ENCODE results near the gene STH. TPM values are rescaled to one million over a fixed set of nuclear protein-coding genes. Genes with fewer than 3 reads are reported as not detected.

The STH gene
- total RNA-seq, 2 experiments from 2014 or later = not detected

GRCh38 chr17:46035112-46035818, 36.2 kb downstream of the STH start:
- Histone ChIP-seq H3K9me3 (ENCODE audit: control insufficient read depth in 1 of 2, insufficient read depth in 1 of 2, low read length in 2 of 2) (no peaks in the 10 kb centered on the region), H3K4me3 (ENCODE audit: low read length) (no peak overlapping the region), H3K27me3 (ENCODE audit: control insufficient read depth in 1 of 2, insufficient read depth in 2 of 2, low read length in 2 of 2) (no peaks in the 10 kb centered on the region), H3K36me3 (ENCODE audit: insufficient read depth, low read length) (peaks cover 100% of the 10 kb centered on the region), H3K27ac (ENCODE audit: low read depth in 1 of 2, low read length in 2 of 2) (no peak overlapping the region), H3K4me1 (ENCODE audit: insufficient read depth, low read length) (no peaks in the 10 kb centered on the region)
- POLR2A ChIA-PET = no interaction called here
- CTCF ChIA-PET = interaction anchor here (2.1 to 2.2 kb wide), 2 partner anchors 9 to 178 kb away, joined by 5 to 6 read pairs; no protein-coding TSS in a partner anchor
- intact Hi-C loops (cut with DNase I, micrococcal nuclease) = no loop called here
- no peaks in the 10 kb centered on the region for H3K9me3 Mint-ChIP-seq
- peaks cover 100% of the 10 kb centered on the region for H3K36me3 Mint-ChIP-seq (ENCODE audit: low read depth)
- ATAC-seq (ENCODE audit: poor library complexity) (no peak), DNase-seq (peak in 3 of 14 experiments; percentile 27 to 70 (median 59))
- no peak overlapping the region for H3K4me3 Mint-ChIP-seq
- H3K27ac Mint-ChIP-seq = peak overlapping the region; percentile 50
- H3K27me3 Mint-ChIP-seq = no peaks in the 10 kb centered on the region
- TF ChIP-seq CTCF (IDR thresholded peaks at IDR 0.05) = no peak
- peaks cover 6% of the 10 kb centered on the region for H3K4me1 Mint-ChIP-seq (ENCODE audit: low read depth)

GRCh38 chr17:46036491-46036890, 37.4 kb downstream of the STH start:
- no peaks in the 10 kb centered on the region for H3K4me1 ChIP-seq (ENCODE audit: insufficient read depth, low read length)
- Mint-ChIP-seq H3K27ac (peak overlapping the region; percentile 50), H3K36me3 (ENCODE audit: low read depth) (peaks cover 100% of the 10 kb centered on the region), H3K9me3 (no peaks in the 10 kb centered on the region), H3K4me3 (no peak overlapping the region), H3K27me3 (no peaks in the 10 kb centered on the region), H3K4me1 (ENCODE audit: low read depth) (peaks cover 6% of the 10 kb centered on the region)
- no peak overlapping the region for H3K4me3 ChIP-seq (ENCODE audit: low read length)
- ChIA-PET POLR2A (no interaction called here), CTCF (interaction anchor here (2.1 kb wide), 1 partner anchor 8 kb away, joined by 6 read pairs; no protein-coding TSS in a partner anchor)
- intact Hi-C loops (cut with DNase I, micrococcal nuclease) = no loop called here
- no peaks in the 10 kb centered on the region for H3K27me3 ChIP-seq (ENCODE audit: control insufficient read depth in 1 of 2, insufficient read depth in 2 of 2, low read length in 2 of 2)
- TF ChIP-seq CTCF (IDR thresholded peaks at IDR 0.05) = no peak
- ATAC-seq (ENCODE audit: poor library complexity) (no peak), DNase-seq (no peak)
- H3K36me3 ChIP-seq (ENCODE audit: insufficient read depth, low read length) = peaks cover 99% of the 10 kb centered on the region
- no peak overlapping the region for H3K27ac ChIP-seq (ENCODE audit: low read depth in 1 of 2, low read length in 2 of 2)
- no peaks in the 10 kb centered on the region for H3K9me3 ChIP-seq (ENCODE audit: control insufficient read depth in 1 of 2, insufficient read depth in 1 of 2, low read length in 2 of 2)

- no peaks in the 10 kb centered on the region for H3K9me3 ChIP-seq (ENCODE audit: control insufficient read depth in 1 of 2, insufficient read depth in 1 of 2, low read length in 2 of 2)
- intact Hi-C loops (cut with DNase I, micrococcal nuclease) = no loop called here
- no peaks in the 10 kb centered on the region for H3K27me3 ChIP-seq (ENCODE audit: control insufficient read depth in 1 of 2, insufficient read depth in 2 of 2, low read length in 2 of 2)
- H3K27ac ChIP-seq (ENCODE audit: low read depth in 1 of 2, low read length in 2 of 2) = no peak overlapping the region
- Mint-ChIP-seq H3K4me3 (no peak overlapping the region), H3K4me1 (ENCODE audit: low read depth) (peaks cover 6% of the 10 kb centered on the region), H3K27ac (peak overlapping the region; percentile 45), H3K36me3 (ENCODE audit: low read depth) (peaks cover 96% of the 10 kb centered on the region), H3K27me3 (no peaks in the 10 kb centered on the region), H3K9me3 (no peaks in the 10 kb centered on the region)
- DNase-seq (no peak), ATAC-seq (ENCODE audit: poor library complexity) (no peak)
- ChIA-PET POLR2A (no interaction called here), CTCF (interaction anchor here (0.9 kb wide), 1 partner anchor 140 kb away, joined by 3 read pairs; no protein-coding TSS in a partner anchor)
- no peaks in the 10 kb centered on the region for H3K4me1 ChIP-seq (ENCODE audit: insufficient read depth, low read length)
- no peak overlapping the region for H3K4me3 ChIP-seq (ENCODE audit: low read length)
- TF ChIP-seq CTCF (IDR thresholded peaks at IDR 0.05) = no peak
- peaks cover 97% of the 10 kb centered on the region for H3K36me3 ChIP-seq (ENCODE audit: insufficient read depth, low read length)
These were observed 38.7 kb downstream of the STH start for GRCh38 chr17:46037722-46038255.
